NT2/D1 (cell line): Measurements from ENCODE around the gene SLCO3A1.

Experiments
- DNase-seq: peaks from one replicate; pipeline ENCODE4 v3.0.0-alpha.2; 2011; ENCODE audit warnings: low read depth, low spot score
- H3K27me3 ChIP-seq: 2 replicates; pipeline ENCODE4 v1.6.0; 2011; ENCODE audit warnings: mild to moderate bottlenecking; ENCODE audit not compliant: insufficient read length, insufficient read depth
- H3K36me3 ChIP-seq: 2 replicates; pipeline ENCODE4 v1.6.1; 2011; ENCODE audit warnings: mild to moderate bottlenecking, low read length, mixed read lengths; ENCODE audit not compliant: insufficient read depth, insufficient read length
- H3K4me1 ChIP-seq: 2 replicates; pipeline ENCODE4 v1.5.1; 2011; ENCODE audit not compliant: insufficient read depth, insufficient read length
- H3K4me3 ChIP-seq: 2 replicates; pipeline ENCODE4 v1.5.1; 2011; ENCODE audit warnings: low read depth; ENCODE audit not compliant: insufficient read length
- H3K9ac ChIP-seq: 2 replicates; pipeline ENCODE4 v1.6.0; 2011; ENCODE audit warnings: low read depth; ENCODE audit not compliant: insufficient read length
- H3K9me3 ChIP-seq: 2 replicates; pipeline ENCODE4 v1.5.1; 2011; ENCODE audit warnings: mild to moderate bottlenecking, low read length; ENCODE audit not compliant: insufficient read depth
- SUZ12 ChIP-seq: IDR thresholded peaks from 2 replicates; pipeline ENCODE4 v1.6.1; 2011; ENCODE audit not compliant: insufficient read length, insufficient read depth; ENCODE audit errors: extremely low read depth
- YY1 ChIP-seq: IDR thresholded peaks from 2 replicates; pipeline ENCODE4 v1.6.1; 2011; ENCODE audit not compliant: insufficient read length, insufficient read depth
- ZNF274 ChIP-seq: IDR thresholded peaks from 2 replicates; pipeline ENCODE4 v1.6.1; 2011; ENCODE audit warnings: mild to moderate bottlenecking, low read depth, low read length

SLCO3A1 gene

DNA sequence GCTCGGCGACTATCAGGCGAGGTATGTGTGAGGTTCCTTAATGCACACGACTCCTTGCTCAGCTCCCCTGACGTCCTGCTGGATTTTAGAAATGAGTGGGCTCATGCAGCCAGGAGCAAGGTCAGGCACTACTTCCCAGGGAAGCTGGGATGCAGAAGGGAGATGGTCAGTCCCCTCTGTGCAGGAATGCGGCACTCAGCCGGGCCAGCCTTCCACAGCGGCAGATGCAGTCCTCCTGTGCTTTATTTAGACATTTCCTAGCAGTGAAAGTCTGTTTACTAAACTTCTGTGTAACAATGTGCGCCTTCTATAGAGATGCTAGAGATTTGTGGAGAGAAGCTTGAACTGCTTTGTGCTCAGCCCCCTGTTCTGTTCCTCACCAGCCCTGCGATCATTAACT, 252.1 kb downstream of the SLCO3A1 start:
- H3K4me3 ChIP-seq, result no peak overlapping the region
- TF ChIP-seq ZNF274, result no peak
- no peak for TF ChIP-seq YY1
- no peak for TF ChIP-seq SUZ12
- H3K27me3 ChIP-seq, result no peaks in the 10 kb centered on the region
- H3K9ac ChIP-seq, result no peak overlapping the region
- H3K4me1 ChIP-seq, result peaks cover 4% of the 10 kb centered on the region
- no peaks in the 10 kb centered on the region for H3K36me3 ChIP-seq
- peaks cover 3% of the 10 kb centered on the region; the same call in 1 of the 2 replicates for H3K9me3 ChIP-seq
- DNase-seq, result no peak

DNA sequence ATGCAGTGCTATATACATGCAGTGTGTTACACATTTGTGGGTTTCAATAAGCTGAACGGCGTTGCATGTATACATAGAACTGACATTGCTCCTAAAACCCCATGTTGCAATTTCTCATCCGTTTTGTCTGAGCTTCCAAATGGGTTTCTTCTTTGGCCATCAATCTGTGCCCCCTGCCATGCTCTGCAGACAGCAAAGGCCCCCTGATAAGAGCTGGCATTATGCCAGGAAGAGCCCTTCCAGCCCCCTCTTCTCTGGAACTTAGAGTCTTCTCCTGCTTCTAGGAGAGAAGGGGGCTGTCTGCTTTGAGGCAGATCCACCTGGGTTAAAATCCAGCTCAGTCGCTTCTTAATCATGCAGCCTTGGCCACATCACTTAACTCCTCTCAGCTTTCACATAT, 254.0 kb downstream of the SLCO3A1 start:
- Histone ChIP-seq H3K36me3 (no peaks in the 10 kb centered on the region), H3K9ac (no peak overlapping the region), H3K9me3 (no peaks in the 10 kb centered on the region), H3K27me3 (no peaks in the 10 kb centered on the region), H3K4me3 (no peak overlapping the region), H3K4me1 (peaks cover 4% of the 10 kb centered on the region)
- TF ChIP-seq ZNF274 (no peak), YY1 (no peak), SUZ12 (no peak)
- DNase-seq, result no peak

DNA sequence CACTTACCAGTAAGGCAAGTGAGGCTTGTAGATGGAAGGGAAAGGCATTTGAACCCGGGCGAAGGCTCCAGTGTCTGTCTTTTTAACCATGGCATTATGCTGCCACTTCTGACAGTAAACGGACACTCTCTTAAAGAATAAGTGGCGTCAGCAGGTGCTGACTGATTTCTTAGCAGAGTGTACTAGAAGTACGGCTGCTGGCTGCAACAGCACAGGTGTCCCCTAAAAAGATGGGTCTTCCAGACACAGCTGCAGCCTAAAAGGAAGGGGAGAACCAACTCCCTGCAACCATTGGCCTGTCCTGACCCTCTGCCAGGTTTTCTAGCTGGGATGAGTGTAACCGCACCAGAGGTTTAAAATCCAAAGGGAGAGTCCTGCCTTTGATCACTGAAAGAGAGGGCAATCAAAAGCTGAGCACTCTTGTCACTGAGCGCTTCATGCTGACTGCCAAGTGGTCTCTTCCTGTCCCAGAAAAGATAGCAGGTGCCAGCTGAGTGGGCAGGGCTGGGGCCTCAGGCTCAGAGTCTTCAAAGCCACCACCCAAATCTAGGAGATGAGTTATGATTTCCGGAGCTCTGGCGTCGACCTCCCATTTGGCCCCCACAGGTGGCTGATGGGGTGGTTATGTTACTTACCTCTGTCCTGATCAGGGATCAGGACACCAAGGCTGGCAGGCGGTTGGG, 255.8 kb downstream of the SLCO3A1 start:
- H3K9me3 ChIP-seq, result no peaks in the 10 kb centered on the region
- no peaks in the 10 kb centered on the region for H3K27me3 ChIP-seq
- DNase-seq, result no peak

DNA sequence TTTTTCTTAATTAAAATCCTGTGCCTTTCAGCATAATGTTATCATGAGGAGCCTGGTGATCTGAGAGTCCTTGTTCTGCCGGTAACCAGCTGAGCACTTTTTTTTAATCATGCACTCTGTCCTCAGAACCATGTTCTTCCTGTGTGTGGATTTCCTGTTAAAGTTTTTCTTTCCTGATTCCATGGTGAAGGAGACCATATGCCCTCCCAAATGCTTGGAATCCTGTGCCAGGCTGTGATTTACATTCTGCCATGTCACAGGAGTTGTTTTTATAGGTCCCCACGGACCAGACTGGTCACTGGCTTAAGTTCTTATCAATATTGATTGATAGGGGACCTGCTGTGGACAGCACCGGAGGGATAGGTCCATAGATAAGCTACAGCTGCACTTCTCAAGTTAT, 257.8 kb downstream of the SLCO3A1 start:
- Histone ChIP-seq H3K36me3 (peaks cover 3% of the 10 kb centered on the region), H3K27me3 (no peaks in the 10 kb centered on the region), H3K9ac (no peak overlapping the region), H3K4me3 (no peak overlapping the region), H3K4me1 (peaks cover 11% of the 10 kb centered on the region), H3K9me3 (no peaks in the 10 kb centered on the region)
- no peak for TF ChIP-seq ZNF274
- TF ChIP-seq SUZ12, result no peak
- TF ChIP-seq YY1, result no peak
- DNase-seq, result no peak

More for the DNA sequence above, 255.8 kb downstream of the SLCO3A1 start:
- no peak overlapping the region for H3K9ac ChIP-seq
- TF ChIP-seq YY1 (no peak), ZNF274 (no peak), SUZ12 (no peak)
- no peak overlapping the region for H3K4me3 ChIP-seq
- peaks cover 1% of the 10 kb centered on the region for H3K4me1 ChIP-seq
- H3K36me3 ChIP-seq, result no peaks in the 10 kb centered on the region

DNA sequence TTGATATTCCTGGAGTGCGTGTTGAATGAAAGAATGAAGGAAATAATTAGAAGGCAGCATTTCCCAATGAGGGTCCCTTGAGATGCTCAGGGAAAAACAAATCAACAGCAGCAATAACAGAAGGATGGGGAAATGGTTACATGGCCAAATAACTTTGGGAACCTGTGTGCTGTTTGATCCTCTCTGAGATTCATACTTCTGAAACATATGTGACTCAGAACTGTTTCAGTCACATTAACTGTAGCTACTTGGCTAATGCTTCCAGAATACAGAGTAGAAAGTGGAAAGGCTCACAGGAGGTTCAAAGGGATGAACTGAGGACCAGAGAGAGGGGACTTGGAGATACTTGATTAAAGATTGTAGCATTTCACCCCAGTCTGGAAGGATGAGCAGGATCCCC, 258.2 kb downstream of the SLCO3A1 start:
- Histone ChIP-seq H3K27me3 (no peaks in the 10 kb centered on the region), H3K4me1 (peaks cover 11% of the 10 kb centered on the region), H3K4me3 (no peak overlapping the region), H3K9me3 (no peaks in the 10 kb centered on the region), H3K36me3 (peaks cover 3% of the 10 kb centered on the region), H3K9ac (no peak overlapping the region)
- no peak for DNase-seq
- TF ChIP-seq SUZ12, result no peak
- TF ChIP-seq YY1, result no peak
- TF ChIP-seq ZNF274, result no peak

DNA sequence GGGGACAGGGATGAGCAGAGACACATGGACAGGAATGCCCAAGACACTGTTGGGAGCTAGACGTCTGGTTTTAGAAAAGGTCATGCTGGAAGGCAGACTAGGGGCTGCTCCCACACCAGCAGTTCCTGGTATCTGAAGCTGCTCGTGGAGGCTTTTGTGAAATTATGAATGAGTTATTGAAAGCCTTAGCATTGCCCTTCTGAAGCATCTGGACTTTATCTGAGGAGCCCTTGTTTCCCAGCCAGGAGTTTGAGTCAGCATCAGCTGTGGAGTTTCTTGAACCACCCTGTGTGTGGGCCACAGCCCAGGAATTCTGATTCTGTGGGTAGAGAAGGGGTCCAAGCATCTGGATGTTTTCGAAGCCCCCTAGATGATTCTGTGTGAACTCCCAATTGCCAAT, 258.7 kb downstream of the SLCO3A1 start:
- no peaks in the 10 kb centered on the region for H3K9me3 ChIP-seq
- H3K9ac ChIP-seq, result no peak overlapping the region
- TF ChIP-seq SUZ12 (no peak), YY1 (no peak)
- H3K4me1 ChIP-seq, result peaks cover 11% of the 10 kb centered on the region
- H3K4me3 ChIP-seq, result no peak overlapping the region
- no peak for DNase-seq
- peaks cover 3% of the 10 kb centered on the region for H3K36me3 ChIP-seq
- no peaks in the 10 kb centered on the region for H3K27me3 ChIP-seq

DNA sequence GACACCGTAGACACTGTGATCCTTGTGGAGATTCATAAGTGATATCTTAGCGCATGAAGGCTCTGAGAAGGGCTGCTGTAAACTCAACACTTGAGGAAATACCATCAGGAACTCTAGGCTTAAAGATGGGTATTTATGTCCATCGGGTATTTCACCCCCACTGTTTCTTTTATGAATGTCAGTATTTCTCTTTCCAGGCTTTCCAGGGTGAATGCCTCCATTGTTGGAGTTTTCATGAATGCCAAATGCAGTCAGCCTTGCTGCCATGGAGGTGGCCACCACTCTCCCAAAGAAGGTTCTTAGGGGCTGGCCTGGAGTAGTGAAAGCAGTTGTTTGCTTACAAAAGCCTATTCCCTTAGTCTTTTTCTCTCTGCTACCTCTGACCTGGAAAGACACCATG, 259.2 kb downstream of the SLCO3A1 start:
- H3K4me1 ChIP-seq, result peaks cover 11% of the 10 kb centered on the region
- peaks cover 3% of the 10 kb centered on the region for H3K36me3 ChIP-seq
- H3K9me3 ChIP-seq, result no peaks in the 10 kb centered on the region
- H3K27me3 ChIP-seq, result no peaks in the 10 kb centered on the region
- no peak overlapping the region for H3K4me3 ChIP-seq
- no peak for TF ChIP-seq ZNF274
- no peak for TF ChIP-seq SUZ12
- TF ChIP-seq YY1, result no peak
- no peak overlapping the region for H3K9ac ChIP-seq
- DNase-seq, result no peak

DNA sequence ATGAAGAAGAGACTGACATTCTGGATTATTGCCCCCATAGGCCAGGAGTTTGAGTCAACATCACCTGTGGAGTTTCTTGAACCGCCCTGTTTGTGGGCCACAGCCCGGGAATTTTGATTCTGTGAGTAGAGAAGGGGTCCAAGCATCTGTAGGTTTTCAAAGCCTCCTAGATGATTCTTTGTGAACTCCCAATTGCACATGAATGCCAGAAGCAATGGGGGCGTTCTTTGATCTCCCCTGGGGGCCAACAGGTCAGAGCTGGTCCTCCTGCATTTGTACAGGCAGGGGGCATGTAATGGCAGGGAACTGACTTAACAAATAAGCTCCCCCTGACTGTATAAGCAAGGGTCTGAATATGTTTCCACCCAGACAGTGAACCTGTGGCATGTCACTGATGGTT, 260.3 kb downstream of the SLCO3A1 start:
- peaks cover 11% of the 10 kb centered on the region for H3K4me1 ChIP-seq
- peaks cover 3% of the 10 kb centered on the region for H3K36me3 ChIP-seq
- no peak overlapping the region for H3K4me3 ChIP-seq
- no peaks in the 10 kb centered on the region for H3K9me3 ChIP-seq
- no peak for DNase-seq
- H3K9ac ChIP-seq, result no peak overlapping the region
- no peak for TF ChIP-seq YY1
- TF ChIP-seq ZNF274, result no peak
- TF ChIP-seq SUZ12, result no peak
- H3K27me3 ChIP-seq, result no peaks in the 10 kb centered on the region
